Measurements from ENCODE around the gene ZYX. TPM values are rescaled to one million over a fixed set of nuclear protein-coding genes. Genes with fewer than 3 reads are reported as not detected.

The ZYX gene
- total and polyA plus RNA-seq, 2 of the 13 experiments (the other 11 are each of a cell fraction or from before 2014, with no cell fraction given), result 9.9 to 13.7 TPM

DNA sequence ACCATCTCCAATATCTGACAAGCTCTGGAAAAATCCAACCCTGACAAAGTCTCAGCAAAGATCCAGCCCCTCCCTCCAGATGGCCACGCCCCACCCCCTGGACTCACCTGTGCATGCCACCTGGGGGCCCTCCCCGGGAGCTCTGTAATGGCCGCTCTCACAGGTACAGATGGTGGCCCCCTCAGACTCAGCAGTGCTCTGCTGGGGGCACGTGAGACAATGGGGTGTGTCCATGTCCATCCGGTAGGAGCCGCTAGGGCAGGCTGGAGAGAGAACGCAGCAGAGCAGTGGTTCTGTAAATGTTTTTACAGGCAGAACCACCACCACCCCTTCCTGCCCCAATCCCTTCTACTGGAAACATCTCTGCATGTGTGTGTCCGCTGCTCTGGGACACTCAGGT, 18.0 kb downstream of the ZYX start:
- no peaks in the 10 kb centered on the region for H3K79me2 ChIP-seq (ENCODE audit: insufficient read depth, low read length)
- no peak overlapping the region for H3K4me2 ChIP-seq (ENCODE audit: low read depth, low read length)
- in situ Hi-C loops (cut with HindIII; ENCODE audit: extremely low pct_ligation_motif_present, low pct_unique_long_range_greater_than_20kb) (loop anchor here (25.0 kb wide), 1 partner anchor 513 kb away; the partner anchor contains the start of gene TCAF1), intact Hi-C loops (cut with micrococcal nuclease; ENCODE audit: unreplicated experiment) (no loop called here)
- CTCF ChIA-PET (ENCODE audit: low intra/inter-chr PET ratio, low total read pairs), result no interaction called here
- no peak overlapping the region for H2AFZ ChIP-seq (ENCODE audit: low read length)
- H3K4me3 ChIP-seq (replicated peaks in 1 of 3; ENCODE audit: insufficient read depth in 1 of 3, low read depth in 2 of 3, low read length in 3 of 3), result no peak overlapping the region
- DNase-seq (ENCODE audit: low spot score), result no peak
- WGBS (ENCODE audit: low lambda C conversion rate), result 96% methylated on average over 5 of the region's 8 CpGs
- peaks cover 30% of the 10 kb centered on the region for H3K4me1 ChIP-seq (ENCODE audit: insufficient read depth, low read length)
- H3K27me3 ChIP-seq (ENCODE audit: control insufficient read depth in 1 of 2, insufficient read depth in 2 of 2, low read length in 2 of 2), result no peaks in the 10 kb centered on the region
- H3K27ac ChIP-seq (ENCODE audit: extremely low read length, insufficient read depth, low read length), result no peak overlapping the region
- no peak overlapping the region for H3K9ac ChIP-seq (ENCODE audit: insufficient read depth, low read depth, low read length)
- no TSS peak for BruUV-seq (replicated peaks)
- POLR2A ChIA-PET, result no interaction called here
- H3K9me3 ChIP-seq (ENCODE audit: low read length), result no peaks in the 10 kb centered on the region
- no peaks in the 10 kb centered on the region for H4K20me1 ChIP-seq (ENCODE audit: insufficient read depth, low read length)
- no peak for FAIRE-seq
- no peak for ATAC-seq
- H3K36me3 ChIP-seq (replicated peaks in 1 of 2; ENCODE audit: control insufficient read depth in 1 of 2, insufficient read depth in 2 of 2, low read length in 2 of 2), result no peaks in the 10 kb centered on the region
- TF ChIP-seq ZNF790 (CRISPR knock-in tag; IDR thresholded peaks at IDR 0.05; ENCODE audit: borderline replicate concordance) (no peak), ZMYM2 (CRISPR knock-in tag; IDR thresholded peaks at IDR 0.05) (no peak), ZNF777 (CRISPR knock-in tag; IDR thresholded peaks at IDR 0.05) (no peak), SKIL (CRISPR knock-in tag; IDR thresholded peaks at IDR 0.05; ENCODE audit: borderline replicate concordance) (no peak), POLR2A (IDR thresholded peaks at IDR 0.05; ENCODE audit: insufficient read depth in 1 of 2, low read depth in 2 of 2, low read length in 2 of 2) (no peak), MBNL3 (CRISPR knock-in tag; conservative IDR thresholded peaks at IDR 0.05) (no peak), ZBTB7A (CRISPR knock-in tag; IDR thresholded peaks at IDR 0.05) (no peak), AKAP8 (CRISPR knock-in tag; IDR thresholded peaks at IDR 0.05) (no peak), ZNF616 (CRISPR knock-in tag; IDR thresholded peaks at IDR 0.05; ENCODE audit: low read depth) (no peak), CCDC6 (CRISPR knock-in tag; IDR thresholded peaks at IDR 0.05) (no peak), ZMYM3 (CRISPR knock-in tag; IDR thresholded peaks at IDR 0.05) (no peak), HBP1 (CRISPR knock-in tag; IDR thresholded peaks at IDR 0.05; ENCODE audit: low read depth) (no peak)
- TF ChIP-seq, protein P1, sequence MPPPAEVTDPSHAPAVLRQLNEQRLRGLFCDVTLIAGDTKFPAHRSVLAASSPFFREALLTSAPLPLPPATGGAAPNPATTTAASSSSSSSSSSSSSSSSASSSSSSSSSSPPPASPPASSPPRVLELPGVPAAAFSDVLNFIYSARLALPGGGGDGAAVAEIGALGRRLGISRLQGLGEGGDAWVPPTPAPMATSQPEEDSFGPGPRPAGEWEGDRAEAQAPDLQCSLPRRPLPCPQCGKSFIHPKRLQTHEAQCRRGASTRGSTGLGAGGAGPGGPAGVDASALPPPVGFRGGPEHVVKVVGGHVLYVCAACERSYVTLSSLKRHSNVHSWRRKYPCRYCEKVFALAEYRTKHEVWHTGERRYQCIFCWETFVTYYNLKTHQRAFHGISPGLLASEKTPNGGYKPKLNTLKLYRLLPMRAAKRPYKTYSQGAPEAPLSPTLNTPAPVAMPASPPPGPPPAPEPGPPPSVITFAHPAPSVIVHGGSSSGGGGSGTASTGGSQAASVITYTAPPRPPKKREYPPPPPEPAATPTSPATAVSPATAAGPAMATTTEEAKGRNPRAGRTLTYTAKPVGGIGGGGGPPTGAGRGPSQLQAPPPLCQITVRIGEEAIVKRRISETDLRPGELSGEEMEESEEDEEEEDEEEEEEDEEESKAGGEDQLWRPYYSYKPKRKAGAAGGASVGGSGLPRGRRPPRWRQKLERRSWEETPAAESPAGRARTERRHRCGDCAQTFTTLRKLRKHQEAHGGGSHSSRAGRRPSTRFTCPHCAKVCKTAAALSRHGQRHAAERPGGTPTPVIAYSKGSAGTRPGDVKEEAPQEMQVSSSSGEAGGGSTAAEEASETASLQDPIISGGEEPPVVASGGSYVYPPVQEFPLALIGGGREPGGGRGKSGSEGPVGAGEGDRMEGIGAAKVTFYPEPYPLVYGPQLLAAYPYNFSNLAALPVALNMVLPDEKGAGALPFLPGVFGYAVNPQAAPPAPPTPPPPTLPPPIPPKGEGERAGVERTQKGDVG (CRISPR knock-in tag; IDR thresholded peaks at IDR 0.05; ENCODE audit: borderline replicate concordance), result no peak
- TF ChIP-seq, protein P2, sequence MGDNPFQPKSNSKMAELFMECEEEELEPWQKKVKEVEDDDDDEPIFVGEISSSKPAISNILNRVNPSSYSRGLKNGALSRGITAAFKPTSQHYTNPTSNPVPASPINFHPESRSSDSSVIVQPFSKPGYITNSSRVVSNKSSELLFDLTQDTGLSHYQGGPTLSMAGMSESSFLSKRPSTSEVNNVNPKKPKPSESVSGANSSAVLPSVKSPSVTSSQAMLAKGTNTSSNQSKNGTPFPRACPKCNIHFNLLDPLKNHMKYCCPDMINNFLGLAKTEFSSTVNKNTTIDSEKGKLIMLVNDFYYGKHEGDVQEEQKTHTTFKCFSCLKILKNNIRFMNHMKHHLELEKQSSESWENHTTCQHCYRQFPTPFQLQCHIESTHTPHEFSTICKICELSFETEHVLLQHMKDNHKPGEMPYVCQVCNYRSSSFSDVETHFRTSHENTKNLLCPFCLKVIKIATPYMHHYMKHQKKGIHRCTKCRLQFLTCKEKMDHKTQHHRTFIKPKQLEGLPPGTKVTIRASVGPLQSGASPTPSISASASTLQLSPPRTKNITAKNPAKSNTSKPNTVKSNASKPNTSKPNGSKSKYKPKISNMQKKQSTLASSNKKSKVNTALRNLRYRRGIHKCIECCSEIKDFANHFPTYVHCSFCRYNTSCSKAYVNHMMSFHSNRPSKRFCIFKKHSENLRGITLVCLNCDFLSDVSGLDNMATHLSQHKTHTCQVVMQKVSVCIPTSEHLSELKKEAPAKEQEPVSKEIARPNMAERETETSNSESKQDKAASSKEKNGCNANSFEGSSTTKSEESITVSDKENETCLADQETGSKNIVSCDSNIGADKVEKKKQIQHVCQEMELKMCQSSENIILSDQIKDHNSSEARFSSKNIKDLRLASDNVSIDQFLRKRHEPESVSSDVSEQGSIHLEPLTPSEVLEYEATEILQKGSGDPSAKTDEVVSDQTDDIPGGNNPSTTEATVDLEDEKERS (CRISPR knock-in tag; IDR thresholded peaks at IDR 0.05), result no peak

Data from HepG2 (cell line).